HFFc6 (cell line): ENCODE results near the gene AFF4. TPM values are rescaled to one million over a fixed set of nuclear protein-coding genes. Genes with fewer than 3 reads are reported as not detected.
A peak's percentile ranks its signal among the peaks of the same experiment; 100 is the strongest.
"Not testable (repeated sequence)": the region's sequence is repeated elsewhere in the genome, so short reads cannot be mapped to it uniquely, and the experiment has no call there.

Experiments
- DNase-seq: peaks from one replicate; pipeline ENCODE4 v3.0.0-alpha.2; 2018
- H3K27ac Mint-ChIP-seq: 2 replicates; pipeline ENCODE4 v1.8.0; 2020; ENCODE audit warnings: mild to moderate bottlenecking, mixed read lengths
- H3K27me3 Mint-ChIP-seq: 2 replicates; pipeline ENCODE4 v1.8.0; 2021; ENCODE audit warnings: mild to moderate bottlenecking, moderate library complexity, mixed read lengths; ENCODE audit not compliant: insufficient read depth
- H3K36me3 Mint-ChIP-seq: 2 replicates; pipeline ENCODE4 v1.8.0; 2021; ENCODE audit warnings: low read depth, mixed read lengths
- H3K4me1 Mint-ChIP-seq: 2 replicates; pipeline ENCODE4 v1.8.0; 2020; ENCODE audit warnings: low read depth, mixed read lengths
- H3K4me3 Mint-ChIP-seq: 2 replicates; pipeline ENCODE4 v1.8.0; 2020; ENCODE audit warnings: mild to moderate bottlenecking, moderate library complexity, mixed read lengths
- H3K9me3 Mint-ChIP-seq: 2 replicates; pipeline ENCODE4 v1.8.0; 2020; ENCODE audit warnings: mild to moderate bottlenecking, mixed read lengths
- CTCF ChIP-seq: fragments of 200-600 bp; sonication (generic); IDR thresholded peaks from 2 replicates; pipeline ENCODE4 v1.5.0; 2021; ENCODE audit warnings: antibody characterized with exemption, mild to moderate bottlenecking
- total RNA-seq, 6 experiments: library from RNA; stranded (reverse); fragmentation: NEBNext Ultra II Directional; extraction: Animal tissue kit (Norgen Biotek cat#: 25700); gene quantifications; 2 replicates in 1 of 6; 3 replicates in 5 of 6; pipeline ENCODE4 v1.2.3, GENCODE V29; 2021

The AFF4 gene
- total RNA-seq, 6 experiments from 2014 or later, result 81.1 to 92.5 (median 87.6) TPM

GRCh38 chr5:132866342-132867045, 96.9 kb downstream of the AFF4 start, which contains the start of the genes GDF9 and UQCRQ:
TSS of gene GDF9 (minus strand) at chr5:132866469. CDS start at chr5:132864533, 1,936 bp downstream.
TSS of gene UQCRQ (plus strand) at chr5:132866642. CDS start at chr5:132866882, 240 bp downstream.
- peak; percentile 100 for DNase-seq
- Mint-ChIP-seq H3K36me3 (peaks cover 23% of the 10 kb centered on the region), H3K27ac (peak within 1 kb of the TSS; percentile 99), H3K9me3 (no peaks in the 10 kb centered on the region), H3K27me3 (peaks cover 10% of the 10 kb centered on the region), H3K4me1 (peaks cover 31% of the 10 kb centered on the region), H3K4me3 (peak within 1 kb of the TSS; percentile 99)
- TF ChIP-seq CTCF, result peak; percentile 48; the same call in 1 of the 2 replicates

GRCh38 chr5:132865668-132866341, 97.6 kb downstream of the AFF4 start:
- H3K4me3 Mint-ChIP-seq, result peak overlapping the region; percentile 99
- TF ChIP-seq CTCF, result no peak
- H3K36me3 Mint-ChIP-seq, result peaks cover 23% of the 10 kb centered on the region
- H3K4me1 Mint-ChIP-seq, result peaks cover 31% of the 10 kb centered on the region
- H3K9me3 Mint-ChIP-seq, result no peaks in the 10 kb centered on the region
- DNase-seq, result no peak
- peaks cover 10% of the 10 kb centered on the region for H3K27me3 Mint-ChIP-seq
- peak overlapping the region; percentile 99 for H3K27ac Mint-ChIP-seq

- no peaks in the 10 kb centered on the region for H3K36me3 Mint-ChIP-seq
- H3K27ac Mint-ChIP-seq, result no peak overlapping the region
- no peak for DNase-seq
- H3K4me1 Mint-ChIP-seq, result peaks cover 15% of the 10 kb centered on the region
- no peak for TF ChIP-seq CTCF
- no peaks in the 10 kb centered on the region for H3K9me3 Mint-ChIP-seq
- peaks cover 4% of the 10 kb centered on the region; the same call in 1 of the 2 replicates for H3K27me3 Mint-ChIP-seq
- no peak overlapping the region for H3K4me3 Mint-ChIP-seq
Observed at GRCh38 chr5:132860742-132861141, 102.7 kb downstream of the AFF4 start.

GRCh38 chr5:132859889-132860437, 103.5 kb downstream of the AFF4 start:
- Mint-ChIP-seq H3K4me1 (peaks cover 10% of the 10 kb centered on the region; the same call in 1 of the 2 replicates), H3K36me3 (no peaks in the 10 kb centered on the region), H3K27me3 (peaks cover 8% of the 10 kb centered on the region), H3K9me3 (no peaks in the 10 kb centered on the region), H3K27ac (no peak overlapping the region), H3K4me3 (no peak overlapping the region; the same call in 1 of the 2 replicates)
- no peak for TF ChIP-seq CTCF
- no peak for DNase-seq

- H3K36me3 Mint-ChIP-seq, result no peaks in the 10 kb centered on the region
- TF ChIP-seq CTCF, result no peak
- H3K4me3 Mint-ChIP-seq, result no peak overlapping the region
- peaks cover 20% of the 10 kb centered on the region for H3K4me1 Mint-ChIP-seq
- no peak for DNase-seq
- no peak overlapping the region for H3K27ac Mint-ChIP-seq
- H3K27me3 Mint-ChIP-seq, result peaks cover 8% of the 10 kb centered on the region
- H3K9me3 Mint-ChIP-seq, result no peaks in the 10 kb centered on the region
Observed at GRCh38 chr5:132856011-132856410, 107.4 kb downstream of the AFF4 start.

- peaks cover 20% of the 10 kb centered on the region for H3K4me1 Mint-ChIP-seq
- not testable (repeated sequence) for H3K27me3 Mint-ChIP-seq, H3K36me3 Mint-ChIP-seq, H3K4me3 Mint-ChIP-seq, H3K27ac Mint-ChIP-seq, DNase-seq, H3K9me3 Mint-ChIP-seq
Observed at GRCh38 chr5:132854992-132855391, 108.4 kb downstream of the AFF4 start.
